GM19452 (cell line): ENCODE measurements around the gene RECK.
"Not testable (repeated sequence)": the region's sequence is repeated elsewhere in the genome, so short reads cannot be mapped to it uniquely, and the experiment has no call there.

Source experiments
- ATAC-seq: cut with Tn5 transposase; IDR thresholded peaks from one replicate; pipeline ENCODE4 v1.9.1; 2021; ENCODE audit not compliant: unreplicated experiment

Gene RECK

DNA sequence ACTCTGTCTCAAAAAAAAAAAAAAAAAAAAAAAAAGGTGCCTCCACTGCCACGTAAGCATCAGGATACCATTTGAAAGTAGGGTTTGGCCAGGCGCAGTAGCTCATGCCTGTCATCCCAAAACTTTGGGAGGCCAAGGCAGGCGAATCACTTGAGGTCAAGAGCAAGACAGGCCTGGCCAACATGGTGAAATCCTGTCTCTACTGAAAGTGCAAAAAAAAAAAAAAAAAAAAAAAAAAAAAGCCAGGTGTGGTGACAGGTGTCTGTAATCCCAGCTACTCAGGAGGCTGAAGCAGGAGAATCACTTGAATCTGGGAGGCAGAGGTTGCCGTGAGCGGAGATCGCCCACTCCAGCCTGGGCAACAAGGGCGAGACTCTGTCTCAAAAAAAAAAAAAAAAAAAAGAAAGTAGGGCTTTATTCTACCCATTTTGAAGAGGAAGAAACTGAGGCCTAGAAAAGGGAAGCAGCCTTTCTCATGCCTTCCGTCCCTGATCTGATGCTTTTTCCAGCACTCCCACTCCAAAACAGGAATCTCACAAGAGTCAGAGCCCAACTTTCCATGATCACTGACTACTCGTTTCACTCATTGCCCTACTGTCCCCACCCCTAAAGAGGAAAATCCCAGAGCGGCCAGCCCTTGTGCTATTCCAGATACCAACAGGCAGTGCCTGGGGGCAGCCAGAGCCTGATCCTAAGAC lies 116.2 kb downstream of the RECK start:
- no peak for ATAC-seq

DNA sequence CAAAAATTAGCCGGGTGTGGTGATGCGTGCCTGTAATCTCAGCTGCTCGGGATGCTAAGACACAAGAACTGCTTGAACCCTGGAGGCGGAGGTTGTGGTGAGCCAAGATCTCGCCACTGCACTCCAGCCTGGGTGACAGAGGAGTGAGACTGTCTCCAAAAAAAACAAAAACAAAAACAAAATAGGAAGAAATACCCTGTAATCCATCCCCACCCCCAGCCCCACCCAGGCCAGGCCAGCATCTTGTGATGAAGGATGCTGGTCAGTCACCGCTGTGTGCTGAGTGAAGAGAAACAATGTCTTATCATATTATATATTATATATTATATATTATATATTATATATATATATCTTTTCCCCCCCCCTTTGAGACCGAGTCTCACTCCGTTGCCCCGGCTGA lies 117.0 kb downstream of the RECK start:
- no peak for ATAC-seq

DNA sequence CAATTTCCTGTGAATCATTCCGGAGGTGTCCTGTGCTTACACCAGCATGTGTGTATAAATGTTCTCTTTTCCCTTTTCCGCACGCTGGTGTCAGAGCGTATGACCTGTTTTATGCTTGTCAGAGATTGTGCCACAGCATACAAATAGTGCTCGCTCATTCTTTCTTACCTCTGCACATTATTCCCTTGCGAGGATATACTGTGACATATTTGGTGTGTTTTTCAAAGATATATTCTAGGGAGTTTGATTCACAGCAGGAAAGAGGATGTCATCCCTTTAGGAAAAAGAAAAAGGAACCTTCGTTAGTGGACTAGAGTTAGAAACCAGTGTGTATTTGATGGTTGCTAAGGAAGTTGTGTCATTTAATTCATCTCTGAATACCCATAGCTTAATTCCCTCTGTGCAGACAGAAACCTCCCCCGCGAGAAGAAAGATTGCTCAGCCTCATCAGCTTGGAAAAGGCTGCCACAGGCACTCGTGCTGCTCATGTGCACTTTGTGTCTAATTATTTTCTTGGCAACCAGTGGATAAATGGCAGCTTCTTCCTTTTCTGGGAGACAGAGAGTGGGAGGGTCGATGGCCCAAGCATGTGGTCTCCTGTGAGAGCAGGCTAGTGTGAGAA lies 117.7 kb downstream of the RECK start:
- no peak for ATAC-seq

DNA sequence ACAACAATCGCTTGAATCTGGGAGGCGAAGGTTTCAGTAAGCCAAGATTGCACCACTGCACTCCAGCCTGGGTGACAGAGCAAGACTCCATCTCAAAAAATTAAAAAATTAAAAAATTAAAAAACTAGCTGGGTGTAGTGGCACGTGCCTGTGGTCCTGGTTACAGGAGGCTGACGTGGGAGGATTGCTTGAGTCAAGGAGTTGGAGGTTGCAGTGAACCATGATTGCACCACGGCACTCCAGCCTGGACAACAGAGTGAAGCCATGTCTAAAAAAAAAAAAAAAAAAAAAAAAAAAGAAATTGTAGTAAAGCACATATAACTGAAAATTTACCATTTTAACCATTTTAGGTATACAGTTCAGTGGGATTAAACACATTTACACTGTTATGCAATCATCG lies 119.4 kb downstream of the RECK start:
- no peak for ATAC-seq

DNA sequence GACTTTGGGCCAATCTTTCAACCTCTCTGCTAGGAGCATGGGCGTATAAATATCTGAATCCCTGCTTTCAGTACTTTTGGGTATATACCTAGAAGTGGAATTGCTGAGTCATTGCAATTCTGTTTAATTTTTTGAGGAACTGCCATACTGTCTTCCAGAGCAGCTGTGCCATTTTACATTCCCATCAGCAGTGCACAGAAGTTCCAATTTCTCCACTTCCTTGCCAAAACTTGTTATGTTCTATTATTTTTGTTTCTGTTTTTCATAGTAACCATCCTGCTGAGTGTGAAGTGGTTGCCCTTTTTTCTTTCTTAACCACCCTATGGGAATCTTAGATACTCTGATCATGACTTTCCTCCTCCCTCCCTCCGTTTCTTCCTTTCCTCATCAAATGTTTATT lies 121.4 kb downstream of the RECK start:
- ATAC-seq, result no peak

DNA sequence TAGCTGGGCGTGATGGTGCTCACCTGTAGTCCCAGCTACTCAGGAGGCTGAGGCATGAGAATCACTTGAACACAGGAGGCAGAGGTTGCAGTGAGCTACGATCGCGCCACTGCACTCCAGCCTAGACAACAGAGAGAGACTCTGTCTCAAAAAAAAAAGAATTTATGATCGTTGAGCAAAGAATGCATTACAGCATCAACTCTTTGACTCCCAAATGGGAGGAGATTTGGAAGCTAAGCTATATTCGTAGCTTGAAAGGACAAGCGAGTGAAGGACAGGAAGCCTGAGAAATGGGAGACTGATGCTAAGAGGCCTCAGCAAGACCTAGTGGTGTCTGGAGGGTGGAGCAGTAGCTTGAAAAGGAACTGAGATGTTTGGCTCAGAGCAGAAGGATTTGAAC lies 122.2 kb downstream of the RECK start:
- ATAC-seq, result no peak

DNA sequence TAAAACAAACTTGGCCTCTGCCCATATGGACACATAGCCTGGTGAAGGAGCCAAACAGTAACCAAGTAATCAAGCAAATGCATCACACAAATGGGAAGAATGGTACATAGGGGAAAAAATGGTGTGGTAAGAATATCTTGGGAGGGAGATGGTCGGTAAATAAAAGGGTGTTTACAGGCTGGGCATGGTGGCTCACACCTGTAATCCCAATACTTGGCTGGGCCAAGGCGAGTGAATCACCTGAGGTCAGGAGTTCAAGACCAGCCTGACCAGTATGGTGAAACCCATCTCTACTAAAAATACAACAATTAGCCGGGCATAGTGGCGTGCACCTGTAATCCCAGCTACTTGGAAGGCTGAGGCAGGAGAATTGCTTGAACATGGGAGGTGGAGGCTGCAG lies 122.8 kb downstream of the RECK start:
- ATAC-seq, result not testable (repeated sequence)

DNA sequence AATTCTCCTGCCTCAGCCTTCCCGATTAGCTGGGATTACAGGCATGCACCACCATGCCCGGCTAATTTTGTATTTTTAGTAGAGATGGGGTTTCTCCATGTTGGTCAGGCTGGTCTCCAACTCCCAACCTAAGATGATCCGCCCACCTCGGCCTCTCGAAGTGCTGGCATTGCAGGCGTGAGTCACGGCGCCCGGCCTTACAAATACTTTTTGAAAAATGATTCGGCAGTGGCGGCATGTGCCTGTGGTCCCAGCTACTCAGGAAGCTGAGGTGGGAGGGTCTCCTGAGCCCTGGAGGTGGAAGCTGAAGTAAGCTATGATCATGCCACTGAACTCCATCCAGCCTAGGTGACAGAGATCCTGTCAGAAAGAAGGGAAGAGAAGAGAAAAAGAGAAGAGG lies 123.4 kb downstream of the RECK start:
- ATAC-seq, result not testable (repeated sequence)

DNA sequence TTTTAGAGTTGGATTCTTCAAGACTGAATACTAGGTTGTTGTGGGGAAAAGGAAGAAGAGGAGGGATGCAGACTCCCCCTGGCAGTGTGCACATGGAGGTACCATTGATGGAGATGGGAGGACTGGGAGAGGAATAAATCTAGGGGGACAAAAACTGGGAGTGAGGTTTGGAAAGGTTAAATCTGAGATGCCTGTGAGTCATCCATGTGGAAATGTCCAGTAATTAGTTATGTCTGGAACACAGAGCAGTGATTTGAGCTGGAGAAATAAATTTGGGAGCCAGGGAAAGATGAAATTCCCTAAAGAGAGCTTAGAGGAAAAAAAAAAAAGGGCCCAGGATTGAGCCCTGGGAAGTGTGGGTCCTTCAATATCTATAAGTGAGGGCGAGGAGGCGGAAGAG lies 124.5 kb downstream of the RECK start:
- no peak for ATAC-seq

DNA sequence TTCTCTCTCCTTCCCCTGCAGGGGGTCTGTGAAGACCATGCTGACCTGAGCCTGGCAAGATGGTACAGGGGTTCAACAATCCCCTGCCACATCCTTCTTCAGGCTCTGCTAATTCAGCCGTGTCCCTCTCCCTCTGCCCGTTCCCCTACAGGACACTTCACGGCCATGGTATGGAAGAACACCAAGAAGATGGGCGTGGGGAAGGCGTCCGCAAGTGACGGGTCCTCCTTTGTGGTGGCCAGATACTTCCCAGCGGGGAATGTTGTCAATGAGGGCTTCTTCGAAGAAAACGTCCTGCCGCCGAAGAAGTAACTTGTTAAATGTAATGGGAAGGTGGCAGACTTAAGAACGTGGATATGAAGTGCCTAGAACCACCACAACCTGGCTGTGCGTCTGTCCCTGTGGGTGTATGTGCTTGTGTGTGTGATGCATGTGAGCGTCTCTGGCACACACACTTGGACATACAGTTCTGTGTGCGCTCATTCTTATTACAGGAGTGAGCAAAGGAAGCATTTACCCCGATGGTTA lies 125.6 kb downstream of the RECK start:
- no peak for ATAC-seq

DNA sequence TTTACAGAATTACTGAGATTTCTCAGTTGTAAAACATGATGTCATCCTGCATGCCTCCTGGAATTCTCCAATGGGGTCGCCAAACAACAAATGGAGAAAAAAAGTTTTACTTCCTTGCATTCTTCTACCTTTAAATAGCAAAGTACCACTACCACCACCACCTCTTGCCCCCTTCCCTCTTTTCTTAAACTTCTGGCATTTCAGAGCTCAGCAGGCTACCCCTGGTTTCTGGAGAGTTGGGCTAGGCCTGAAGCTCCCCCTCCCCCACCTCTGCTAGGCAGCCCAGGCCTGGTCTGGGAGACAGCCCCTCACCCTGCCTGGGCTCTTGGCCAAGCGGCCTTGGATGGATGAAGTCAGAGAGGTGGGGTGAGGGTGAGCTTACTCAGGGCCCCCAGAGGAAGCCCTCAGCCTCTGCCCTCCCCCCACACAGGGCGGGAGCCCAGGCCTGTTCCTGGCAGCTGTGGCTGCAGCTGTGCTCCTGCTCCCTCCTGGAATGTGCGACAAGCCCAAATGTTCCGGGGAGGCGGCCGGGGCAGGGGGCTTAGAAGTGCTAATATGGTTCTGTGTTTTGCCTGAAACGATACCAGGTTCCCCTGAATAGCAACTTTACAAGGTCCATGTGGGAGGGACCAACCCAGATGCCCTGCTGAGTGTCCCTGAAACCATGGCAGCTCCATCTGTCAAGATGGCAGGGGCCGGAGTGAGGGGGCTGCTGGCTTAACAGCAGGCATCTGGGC lies 126.5 kb downstream of the RECK start:
- no peak for ATAC-seq

DNA sequence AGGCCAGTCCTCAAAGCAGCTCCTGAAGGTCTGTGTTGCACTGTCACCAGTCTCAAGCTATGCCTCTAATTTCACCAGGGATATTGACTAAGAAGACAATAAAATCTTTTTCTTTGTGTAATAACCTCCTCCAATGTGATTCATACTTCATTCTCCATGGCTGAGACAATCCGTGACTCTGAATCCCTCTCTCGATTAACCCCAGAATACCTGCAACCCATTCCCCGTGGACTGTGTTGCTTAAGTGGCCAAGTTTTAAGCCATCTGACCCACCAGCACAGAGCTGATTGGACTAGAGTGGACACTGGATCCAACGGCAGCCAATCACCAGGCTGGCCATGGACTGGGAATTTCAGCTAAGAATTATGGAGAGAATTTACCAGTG lies 127.1 kb downstream of the RECK start:
- ATAC-seq, result no peak

DNA sequence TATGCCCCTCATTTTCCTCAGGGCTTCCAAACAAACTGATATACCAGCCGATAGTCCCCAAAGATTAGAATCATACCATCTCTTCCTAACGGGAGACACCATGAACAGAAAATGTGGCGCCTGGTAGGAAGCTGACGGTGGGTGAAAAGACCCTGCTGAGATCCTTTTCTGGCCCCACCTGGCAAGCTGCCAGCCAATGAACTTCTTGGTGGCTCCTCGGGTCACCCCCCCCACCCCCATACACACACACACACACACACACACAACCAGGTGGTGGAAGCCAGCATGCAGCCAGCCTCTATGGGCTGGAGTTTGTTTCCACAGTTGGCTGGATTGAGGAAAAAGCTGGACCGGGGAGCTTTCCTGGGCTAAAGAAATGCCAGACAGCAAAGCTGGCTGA lies 127.7 kb downstream of the RECK start:
- no peak for ATAC-seq

DNA sequence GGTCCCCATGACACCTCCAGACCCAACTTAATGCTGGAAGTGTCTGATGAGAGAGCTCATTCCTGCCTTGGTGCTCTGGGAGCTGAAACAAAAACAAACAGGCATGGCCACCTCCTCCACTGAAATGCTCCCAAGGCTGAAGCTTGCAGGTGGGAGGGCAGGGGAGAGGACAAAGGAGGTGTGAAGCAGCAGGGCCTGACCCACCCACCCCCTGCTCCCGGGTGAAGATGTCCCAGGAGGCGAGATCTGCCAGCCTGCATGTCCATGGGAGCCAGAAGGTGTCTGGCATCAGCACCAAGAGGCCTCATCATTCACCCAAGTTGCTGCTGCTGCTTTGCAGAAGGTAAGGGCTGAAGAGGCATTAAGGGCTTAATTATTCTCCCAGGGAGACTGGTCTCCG lies 128.3 kb downstream of the RECK start:
- no peak for ATAC-seq

DNA sequence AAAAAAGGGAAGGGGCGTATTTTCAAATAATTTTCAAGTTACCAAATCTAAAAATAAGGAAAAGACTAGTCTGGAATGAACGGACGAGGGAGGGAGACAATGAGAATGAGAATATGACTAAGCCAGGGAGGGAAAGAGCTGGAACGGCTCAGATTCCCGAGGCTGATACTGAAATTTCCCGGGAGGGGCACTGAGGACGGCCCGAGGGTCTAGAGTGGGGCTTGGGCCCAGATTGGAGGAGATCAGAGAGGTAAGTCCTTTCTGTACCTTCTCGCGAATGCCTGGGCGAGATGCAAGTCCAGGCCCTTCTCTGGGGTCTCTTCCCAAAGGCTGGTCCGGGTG lies 129.1 kb downstream of the RECK start:
- no peak for ATAC-seq

DNA sequence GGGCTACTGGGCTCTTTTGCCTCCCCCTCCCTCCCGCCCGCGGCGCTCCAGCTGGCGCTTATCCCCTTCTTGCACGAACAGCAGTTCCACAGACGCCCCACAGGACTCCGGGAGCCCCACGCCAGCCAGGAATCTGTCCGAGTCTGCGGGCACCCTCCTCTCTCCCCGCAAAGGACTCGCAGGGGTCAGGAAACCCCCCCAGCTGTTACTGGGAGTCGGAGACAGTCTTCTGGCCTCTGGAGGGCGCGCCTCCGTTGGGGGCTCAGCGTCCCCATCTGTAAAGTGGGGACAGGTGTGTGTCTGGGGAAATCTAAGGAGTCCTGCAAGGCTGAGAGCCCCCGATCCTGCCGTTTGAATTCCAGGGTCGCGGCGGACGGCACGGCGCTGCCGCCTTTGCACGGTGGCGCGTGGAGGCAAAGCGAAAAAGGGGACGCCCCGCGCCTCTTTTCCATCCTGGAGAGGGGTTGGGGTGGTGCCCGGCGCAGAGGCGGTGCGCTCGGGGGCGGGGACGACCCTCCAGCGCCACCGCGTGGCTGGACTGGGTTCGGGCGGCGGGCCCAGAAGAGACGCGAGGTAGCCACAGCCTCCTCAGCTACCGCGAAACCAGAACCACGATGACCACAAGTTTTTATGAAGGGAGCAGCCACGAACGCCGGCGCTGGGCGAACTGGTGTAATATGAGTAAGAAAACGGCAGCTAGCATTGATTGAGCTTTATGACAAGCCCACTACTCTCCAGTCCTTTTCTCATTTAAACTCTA lies 129.6 kb downstream of the RECK start:
- ATAC-seq, result peak; percentile 90

DNA sequence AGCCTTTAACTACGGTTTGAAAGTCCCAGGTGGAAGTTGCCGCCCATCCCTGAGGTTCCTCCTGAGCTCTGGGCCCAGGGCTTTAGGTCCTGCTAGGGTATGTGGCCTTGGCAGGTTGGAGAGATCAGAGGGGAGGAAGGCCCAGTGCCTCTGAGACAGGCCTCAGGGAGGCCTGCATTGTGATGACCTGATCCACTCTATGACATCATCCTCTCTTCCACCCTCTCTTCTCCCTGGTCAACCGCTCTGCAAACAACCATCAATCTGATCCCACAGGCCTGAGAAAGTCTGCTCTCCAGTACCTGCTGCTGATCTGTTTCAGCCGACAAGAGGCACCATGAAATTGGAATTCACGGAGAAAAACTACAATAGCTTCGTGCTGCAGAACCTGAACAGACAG lies 132.5 kb downstream of the RECK start, which contains the start of gene CCIN:
Gene CCIN, plus strand, starts transcription at position 223 of the 400 bp plus-strand sequence. Its CDS starts 115 bp downstream, at position 338.
- no peak for ATAC-seq

DNA sequence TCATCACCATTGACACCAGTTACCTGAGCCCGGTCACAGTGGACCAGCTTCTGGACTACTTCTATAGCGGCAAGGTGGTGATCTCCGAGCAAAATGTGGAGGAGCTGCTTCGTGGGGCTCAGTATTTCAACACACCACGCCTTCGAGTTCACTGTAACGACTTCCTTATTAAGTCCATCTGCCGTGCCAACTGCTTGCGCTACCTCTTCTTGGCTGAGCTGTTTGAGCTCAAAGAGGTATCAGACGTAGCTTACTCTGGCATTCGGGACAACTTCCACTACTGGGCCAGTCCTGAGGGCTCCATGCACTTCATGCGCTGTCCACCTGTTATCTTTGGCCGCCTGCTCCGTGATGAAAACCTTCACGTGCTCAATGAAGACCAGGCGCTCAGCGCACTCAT lies 133.0 kb downstream of the RECK start:
- ATAC-seq, result no peak

DNA sequence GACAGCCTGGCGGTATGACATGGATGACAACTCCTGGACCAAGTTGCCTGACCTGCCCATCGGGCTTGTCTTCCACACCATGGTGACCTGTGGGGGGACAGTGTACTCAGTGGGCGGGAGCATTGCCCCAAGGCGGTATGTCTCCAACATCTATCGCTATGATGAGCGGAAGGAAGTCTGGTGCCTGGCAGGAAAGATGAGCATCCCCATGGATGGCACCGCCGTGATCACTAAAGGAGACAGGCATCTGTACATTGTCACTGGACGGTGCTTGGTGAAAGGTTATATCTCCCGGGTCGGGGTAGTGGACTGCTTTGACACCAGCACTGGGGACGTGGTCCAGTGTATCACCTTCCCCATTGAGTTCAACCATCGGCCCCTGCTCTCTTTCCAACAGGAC lies 133.8 kb downstream of the RECK start:
- no peak for ATAC-seq

DNA sequence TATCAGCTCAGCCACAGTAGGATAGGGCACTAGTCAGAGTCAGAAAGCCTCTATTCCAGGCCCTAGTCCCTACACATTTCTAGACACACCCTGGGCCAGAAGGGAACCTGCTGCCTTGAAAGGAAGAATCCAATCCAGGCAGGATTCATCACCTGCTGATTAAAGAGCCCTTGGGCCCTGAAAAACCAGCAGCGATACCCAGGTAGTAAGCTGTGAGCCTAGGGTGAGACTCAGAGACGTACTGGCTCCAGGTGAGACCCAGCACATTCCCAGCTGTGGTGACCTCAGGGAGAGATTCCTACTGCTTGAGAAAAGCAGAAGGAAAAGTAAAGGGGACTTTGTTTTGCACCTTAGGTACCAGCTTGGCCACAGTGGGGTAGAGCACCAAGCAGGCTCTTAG lies 137.1 kb downstream of the RECK start:
- no peak for ATAC-seq
